ENCODE data around the gene VPS18.

Gene VPS18

GRCh38 chr15:40931300-40932142 lies 37.3 kb downstream of the VPS18 start:
- DNase-seq (ENCODE audit: extremely low spot score, insufficient read length, low read depth): no peak
- no peak for FAIRE-seq

GRCh38 chr15:40932156-40932555 lies 37.9 kb downstream of the VPS18 start:
- DNase-seq (ENCODE audit: extremely low spot score, insufficient read length, low read depth) (no peak), FAIRE-seq (peak; percentile 53)

- FAIRE-seq: peak; percentile 62
- DNase-seq (ENCODE audit: extremely low spot score, insufficient read length, low read depth): no peak
These were observed 38.6 kb downstream of the VPS18 start for GRCh38 chr15:40932649-40933516.

GRCh38 chr15:40933517-40933902 lies 39.3 kb downstream of the VPS18 start:
- FAIRE-seq (no peak), DNase-seq (ENCODE audit: extremely low spot score, insufficient read length, low read depth) (no peak)

- FAIRE-seq: no peak
These were observed 40.2 kb downstream of the VPS18 start for GRCh38 chr15:40934457-40934856.

GRCh38 chr15:40936234-40936708 lies 42.0 kb downstream of the VPS18 start:
- FAIRE-seq (no peak), DNase-seq (ENCODE audit: extremely low spot score, insufficient read length, low read depth) (no peak)

More at GRCh38 chr15:40934457-40934856, 40.2 kb downstream of the VPS18 start:
- DNase-seq (ENCODE audit: extremely low spot score, insufficient read length, low read depth): no peak

- FAIRE-seq (peak; percentile 5), DNase-seq (ENCODE audit: extremely low spot score, insufficient read length, low read depth) (no peak)
These were observed 42.7 kb downstream of the VPS18 start for GRCh38 chr15:40936709-40937666.

- FAIRE-seq: no peak
- no peak for DNase-seq (ENCODE audit: extremely low spot score, insufficient read length, low read depth)
These were observed 43.7 kb downstream of the VPS18 start for GRCh38 chr15:40937762-40938535.

GRCh38 chr15:40938536-40938870 lies 44.3 kb downstream of the VPS18 start:
- FAIRE-seq (no peak), DNase-seq (ENCODE audit: extremely low spot score, insufficient read length, low read depth) (no peak)

GRCh38 chr15:40940296-40940801 lies 46.1 kb downstream of the VPS18 start:
- DNase-seq (ENCODE audit: extremely low spot score, insufficient read length, low read depth) (no peak), FAIRE-seq (peak; percentile 71)

- no peak for DNase-seq (ENCODE audit: extremely low spot score, insufficient read length, low read depth)
- FAIRE-seq: no peak
These were observed 46.8 kb downstream of the VPS18 start for GRCh38 chr15:40941068-40941527.

- FAIRE-seq: peak; percentile 80
- DNase-seq (ENCODE audit: extremely low spot score, insufficient read length, low read depth): peak; percentile 72
These were observed 47.5 kb downstream of the VPS18 start for GRCh38 chr15:40941528-40942336.

GRCh38 chr15:40942337-40942854 lies 48.1 kb downstream of the VPS18 start:
- FAIRE-seq (peak; percentile 35), DNase-seq (ENCODE audit: extremely low spot score, insufficient read length, low read depth) (no peak)

- FAIRE-seq (no peak), DNase-seq (ENCODE audit: extremely low spot score, insufficient read length, low read depth) (no peak)
These were observed 48.6 kb downstream of the VPS18 start for GRCh38 chr15:40942878-40943277.

GRCh38 chr15:40943764-40944365 lies 49.6 kb downstream of the VPS18 start:
- FAIRE-seq (no peak), DNase-seq (ENCODE audit: extremely low spot score, insufficient read length, low read depth) (no peak)

GRCh38 chr15:40944510-40945296 lies 50.5 kb downstream of the VPS18 start:
- DNase-seq (ENCODE audit: extremely low spot score, insufficient read length, low read depth): no peak
- FAIRE-seq: no peak

Data from GM18507 (cell line).